ENCODE data around the gene PFN3.

The PFN3 gene

DNA sequence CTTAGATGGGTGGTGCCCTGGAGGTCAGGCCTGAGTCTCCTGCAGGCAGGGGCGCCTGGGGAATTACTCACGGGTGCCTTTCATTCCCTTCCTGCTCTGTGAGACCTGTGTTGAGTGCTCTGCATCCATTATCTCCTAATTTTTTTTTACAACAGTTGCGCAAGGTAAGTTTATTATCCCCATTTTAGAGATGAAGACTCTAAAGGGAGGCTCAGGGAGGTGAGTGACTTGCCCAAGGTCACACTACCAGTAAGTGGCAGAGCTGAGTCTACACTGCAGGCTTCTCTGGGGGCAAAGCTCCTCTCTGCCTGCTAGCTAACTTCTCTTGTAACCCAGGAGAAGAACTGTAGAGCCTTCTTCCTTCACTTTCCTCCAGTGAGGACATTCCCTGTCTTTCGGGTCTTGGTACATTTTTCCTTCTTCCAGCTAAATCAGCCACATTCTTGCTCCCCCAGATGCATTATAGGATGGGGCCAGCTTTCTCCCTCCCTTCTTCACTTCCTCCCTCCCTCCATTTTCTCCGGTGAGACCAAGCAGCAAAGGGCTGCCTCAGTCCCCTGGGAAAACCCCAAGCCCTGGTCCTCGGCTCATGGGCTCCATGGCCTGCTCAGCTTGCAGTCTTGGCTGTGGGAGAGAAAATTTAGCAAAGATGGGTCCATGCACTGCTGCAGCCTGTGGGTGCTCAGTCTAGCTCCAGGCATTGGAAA is 47.9 kb upstream of the PFN3 start:
- 0 out of 2 replicates have a peak, but pooled peaks have one; percentile 10 for TF ChIP-seq ZFP3 (CRISPR knock-in tag; IDR thresholded peaks at IDR 0.05)
- no peak for TF ChIP-seq ISL1 (CRISPR knock-in tag; IDR thresholded peaks at IDR 0.05)
- 0 out of 2 replicates have a peak, but pooled peaks have one; percentile 8 for TF ChIP-seq SNAI2 (CRISPR knock-in tag; IDR thresholded peaks at IDR 0.05)
- ATAC-seq: no peak

DNA sequence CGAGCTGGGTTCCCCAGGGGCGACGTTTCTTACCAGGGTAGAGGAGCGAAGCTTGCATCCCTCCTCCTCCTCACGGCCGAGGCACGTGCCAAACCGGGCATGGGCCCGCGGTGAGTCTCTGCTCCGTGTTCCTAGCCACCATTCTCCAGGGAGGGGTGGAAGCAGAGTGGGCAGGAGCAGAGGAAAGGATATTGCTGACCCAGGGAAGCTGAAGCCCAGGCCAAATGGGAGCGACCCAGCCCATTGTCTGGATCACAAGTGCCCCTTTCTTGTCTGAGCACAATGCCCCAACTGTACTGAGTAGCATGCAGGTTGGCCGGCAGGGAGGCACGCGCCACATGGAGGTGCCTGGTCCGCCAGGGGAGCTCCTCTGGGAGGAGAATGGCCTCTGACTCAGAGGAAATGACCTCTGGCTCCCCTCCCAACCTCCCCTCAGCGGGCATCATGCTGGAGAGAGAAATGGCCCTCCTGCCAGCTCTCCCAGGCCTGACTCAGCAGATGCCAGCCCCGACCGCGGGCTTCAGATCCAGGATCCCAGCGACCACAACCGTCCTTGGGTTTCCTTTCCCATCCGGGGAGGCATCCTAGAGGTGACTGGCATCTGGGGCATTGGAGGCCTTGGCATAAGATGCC is 47.3 kb upstream of the PFN3 start:
- ATAC-seq: peak; percentile 74
- TF ChIP-seq SNAI2 (CRISPR knock-in tag; IDR thresholded peaks at IDR 0.05): no peak
- TF ChIP-seq, protein P1, sequence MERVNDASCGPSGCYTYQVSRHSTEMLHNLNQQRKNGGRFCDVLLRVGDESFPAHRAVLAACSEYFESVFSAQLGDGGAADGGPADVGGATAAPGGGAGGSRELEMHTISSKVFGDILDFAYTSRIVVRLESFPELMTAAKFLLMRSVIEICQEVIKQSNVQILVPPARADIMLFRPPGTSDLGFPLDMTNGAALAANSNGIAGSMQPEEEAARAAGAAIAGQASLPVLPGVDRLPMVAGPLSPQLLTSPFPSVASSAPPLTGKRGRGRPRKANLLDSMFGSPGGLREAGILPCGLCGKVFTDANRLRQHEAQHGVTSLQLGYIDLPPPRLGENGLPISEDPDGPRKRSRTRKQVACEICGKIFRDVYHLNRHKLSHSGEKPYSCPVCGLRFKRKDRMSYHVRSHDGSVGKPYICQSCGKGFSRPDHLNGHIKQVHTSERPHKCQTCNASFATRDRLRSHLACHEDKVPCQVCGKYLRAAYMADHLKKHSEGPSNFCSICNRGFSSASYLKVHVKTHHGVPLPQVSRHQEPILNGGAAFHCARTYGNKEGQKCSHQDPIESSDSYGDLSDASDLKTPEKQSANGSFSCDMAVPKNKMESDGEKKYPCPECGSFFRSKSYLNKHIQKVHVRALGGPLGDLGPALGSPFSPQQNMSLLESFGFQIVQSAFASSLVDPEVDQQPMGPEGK (CRISPR knock-in tag; IDR thresholded peaks at IDR 0.05; ENCODE audit: borderline replicate concordance): 0 out of 2 replicates have a peak, but pooled peaks have one; percentile 40

DNA sequence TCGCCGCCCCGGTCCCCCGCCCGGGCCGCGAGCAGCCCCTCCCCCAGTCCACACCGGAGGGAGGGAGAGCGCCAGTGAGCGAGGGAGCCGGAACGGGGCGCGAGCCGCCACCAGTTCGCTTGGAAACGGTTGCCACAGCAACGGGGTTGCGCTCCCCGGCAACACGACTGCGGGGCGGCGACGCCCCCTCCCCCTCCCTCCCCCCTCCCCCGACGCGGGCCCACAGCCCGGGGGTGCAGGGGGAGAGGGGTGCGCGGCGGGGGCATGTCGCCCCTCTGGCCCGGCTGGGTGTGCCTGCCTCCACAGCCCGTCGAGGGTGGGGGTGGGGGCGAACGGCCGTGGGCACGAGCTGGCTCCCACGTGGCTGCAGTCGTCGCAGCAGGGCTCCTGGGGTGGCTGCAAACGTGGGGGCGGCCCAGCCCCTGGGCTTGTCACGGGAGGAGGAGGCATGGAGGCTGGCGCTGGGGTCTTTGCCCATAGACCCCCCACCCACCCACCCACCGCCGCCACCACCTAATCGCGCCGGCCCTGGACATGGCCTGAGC is 46.7 kb upstream of the PFN3 start:
- TF ChIP-seq, protein P2, sequence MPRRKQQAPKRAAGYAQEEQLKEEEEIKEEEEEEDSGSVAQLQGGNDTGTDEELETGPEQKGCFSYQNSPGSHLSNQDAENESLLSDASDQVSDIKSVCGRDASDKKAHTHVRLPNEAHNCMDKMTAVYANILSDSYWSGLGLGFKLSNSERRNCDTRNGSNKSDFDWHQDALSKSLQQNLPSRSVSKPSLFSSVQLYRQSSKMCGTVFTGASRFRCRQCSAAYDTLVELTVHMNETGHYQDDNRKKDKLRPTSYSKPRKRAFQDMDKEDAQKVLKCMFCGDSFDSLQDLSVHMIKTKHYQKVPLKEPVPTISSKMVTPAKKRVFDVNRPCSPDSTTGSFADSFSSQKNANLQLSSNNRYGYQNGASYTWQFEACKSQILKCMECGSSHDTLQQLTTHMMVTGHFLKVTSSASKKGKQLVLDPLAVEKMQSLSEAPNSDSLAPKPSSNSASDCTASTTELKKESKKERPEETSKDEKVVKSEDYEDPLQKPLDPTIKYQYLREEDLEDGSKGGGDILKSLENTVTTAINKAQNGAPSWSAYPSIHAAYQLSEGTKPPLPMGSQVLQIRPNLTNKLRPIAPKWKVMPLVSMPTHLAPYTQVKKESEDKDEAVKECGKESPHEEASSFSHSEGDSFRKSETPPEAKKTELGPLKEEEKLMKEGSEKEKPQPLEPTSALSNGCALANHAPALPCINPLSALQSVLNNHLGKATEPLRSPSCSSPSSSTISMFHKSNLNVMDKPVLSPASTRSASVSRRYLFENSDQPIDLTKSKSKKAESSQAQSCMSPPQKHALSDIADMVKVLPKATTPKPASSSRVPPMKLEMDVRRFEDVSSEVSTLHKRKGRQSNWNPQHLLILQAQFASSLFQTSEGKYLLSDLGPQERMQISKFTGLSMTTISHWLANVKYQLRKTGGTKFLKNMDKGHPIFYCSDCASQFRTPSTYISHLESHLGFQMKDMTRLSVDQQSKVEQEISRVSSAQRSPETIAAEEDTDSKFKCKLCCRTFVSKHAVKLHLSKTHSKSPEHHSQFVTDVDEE (CRISPR knock-in tag; IDR thresholded peaks at IDR 0.05): no peak
- no peak for TF ChIP-seq ZNF70 (CRISPR knock-in tag; IDR thresholded peaks at IDR 0.05)
- TF ChIP-seq BACH2 (CRISPR knock-in tag; IDR thresholded peaks at IDR 0.05; ENCODE audit: borderline replicate concordance): no peak
- TF ChIP-seq ZC3H10 (CRISPR knock-in tag; IDR thresholded peaks at IDR 0.05): no peak
- no peak for TF ChIP-seq TCF4 (CRISPR knock-in tag; IDR thresholded peaks at IDR 0.05; ENCODE audit: borderline replicate concordance)
- TF ChIP-seq CSDC2 (CRISPR knock-in tag; IDR thresholded peaks at IDR 0.05): no peak
- TF ChIP-seq, protein P1 (CRISPR knock-in tag; IDR thresholded peaks at IDR 0.05; ENCODE audit: borderline replicate concordance): no peak
- TF ChIP-seq SNAI2 (CRISPR knock-in tag; IDR thresholded peaks at IDR 0.05): no peak
- TF ChIP-seq, protein P3, sequence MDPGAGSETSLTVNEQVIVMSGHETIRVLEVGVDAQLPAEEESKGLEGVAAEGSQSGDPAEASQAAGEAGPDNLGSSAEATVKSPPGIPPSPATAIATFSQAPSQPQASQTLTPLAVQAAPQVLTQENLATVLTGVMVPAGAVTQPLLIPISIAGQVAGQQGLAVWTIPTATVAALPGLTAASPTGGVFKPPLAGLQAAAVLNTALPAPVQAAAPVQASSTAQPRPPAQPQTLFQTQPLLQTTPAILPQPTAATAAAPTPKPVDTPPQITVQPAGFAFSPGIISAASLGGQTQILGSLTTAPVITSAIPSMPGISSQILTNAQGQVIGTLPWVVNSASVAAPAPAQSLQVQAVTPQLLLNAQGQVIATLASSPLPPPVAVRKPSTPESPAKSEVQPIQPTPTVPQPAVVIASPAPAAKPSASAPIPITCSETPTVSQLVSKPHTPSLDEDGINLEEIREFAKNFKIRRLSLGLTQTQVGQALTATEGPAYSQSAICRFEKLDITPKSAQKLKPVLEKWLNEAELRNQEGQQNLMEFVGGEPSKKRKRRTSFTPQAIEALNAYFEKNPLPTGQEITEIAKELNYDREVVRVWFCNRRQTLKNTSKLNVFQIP (CRISPR knock-in tag; IDR thresholded peaks at IDR 0.05; ENCODE audit: borderline replicate concordance, low read depth): no peak
- no peak for TF ChIP-seq PPARA (CRISPR knock-in tag; IDR thresholded peaks at IDR 0.05; ENCODE audit: borderline replicate concordance)
- TF ChIP-seq ZFP30 (CRISPR knock-in tag; IDR thresholded peaks at IDR 0.05): no peak
- no peak for TF ChIP-seq GLIS3 (CRISPR knock-in tag; IDR thresholded peaks at IDR 0.05)
- TF ChIP-seq RARB (CRISPR knock-in tag; IDR thresholded peaks at IDR 0.05): no peak
- TF ChIP-seq, protein P4, sequence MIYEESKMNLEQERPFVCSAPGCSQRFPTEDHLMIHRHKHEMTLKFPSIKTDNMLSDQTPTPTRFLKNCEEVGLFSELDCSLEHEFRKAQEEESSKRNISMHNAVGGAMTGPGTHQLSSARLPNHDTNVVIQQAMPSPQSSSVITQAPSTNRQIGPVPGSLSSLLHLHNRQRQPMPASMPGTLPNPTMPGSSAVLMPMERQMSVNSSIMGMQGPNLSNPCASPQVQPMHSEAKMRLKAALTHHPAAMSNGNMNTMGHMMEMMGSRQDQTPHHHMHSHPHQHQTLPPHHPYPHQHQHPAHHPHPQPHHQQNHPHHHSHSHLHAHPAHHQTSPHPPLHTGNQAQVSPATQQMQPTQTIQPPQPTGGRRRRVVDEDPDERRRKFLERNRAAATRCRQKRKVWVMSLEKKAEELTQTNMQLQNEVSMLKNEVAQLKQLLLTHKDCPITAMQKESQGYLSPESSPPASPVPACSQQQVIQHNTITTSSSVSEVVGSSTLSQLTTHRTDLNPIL (CRISPR knock-in tag; IDR thresholded peaks at IDR 0.05; ENCODE audit: low read depth): no peak
- peak; percentile 32 for ATAC-seq

All from SK-N-SH treated with all-trans-retinoic acid at 6 μM for 48 hours (cell line).